B cell (primary cell): ENCODE measurements around the gene PPP1R26. TPM values are rescaled to one million over a fixed set of nuclear protein-coding genes. Genes with fewer than 3 reads are reported as not detected.

Source experiments
- ATAC-seq: fragments of 200-7000 bp; cut with Tn5 transposase; one replicate; pipeline ENCODE4 v1.10.0; 2021; ENCODE audit warnings: low read depth, mild to moderate bottlenecking, moderate number of reproducible peaks, moderate library complexity
- CTCF ChIA-PET: fragments of 350-600 bp; sonication (Branson Sonifier 250); formaldehyde crosslinking; loops from one replicate; lab custom pipeline; 2021; ENCODE audit warnings: antibody characterized with exemption, inconsistent platforms; lab: Charles Lee
- POLR2A ChIA-PET: fragments of 350-600 bp; sonication (Branson Sonifier 250); formaldehyde crosslinking; loops from one replicate; lab custom pipeline; 2021; ENCODE audit warnings: antibody characterized with exemption; lab: Charles Lee
- DNase-seq: peaks from one replicate; pipeline ENCODE4 v3.0.0; 2013
- H2AFZ ChIP-seq: 2 replicates; pipeline ENCODE4 v1.6.1; 2012; ENCODE audit warnings: mild to moderate bottlenecking, low read depth, low read length; ENCODE audit not compliant: insufficient read depth, poor library complexity, severe bottlenecking
- H3K27ac ChIP-seq, 2 donors: 1 replicate in 1 of 2; 2 replicates in 1 of 2; pipeline ENCODE4 v1.5.1; 2012 to 2013; ENCODE audit warnings: low read length in 2 of 2, mild to moderate bottlenecking in 2 of 2, moderate library complexity in 1 of 2
- H3K27me3 ChIP-seq, 4 experiments: fragments of 200-600 bp in 1 of 4; sonication (generic) in 1 of 4; replicated peaks in 1 of 4; 1 replicate in 2 of 4; 2 replicates in 2 of 4; pipeline versions ENCODE4 v1.6.1 to v1.7.0; 2013 to 2016; ENCODE audit warnings: low read length in 3 of 4, mild to moderate bottlenecking in 2 of 4, mixed read lengths in 1 of 4, moderate library complexity in 1 of 4; ENCODE audit not compliant: insufficient read depth in 4 of 4, control insufficient read depth in 3 of 4; ENCODE audit errors: control extremely low read depth in 1 of 4
- H3K36me3 ChIP-seq, 2 experiments: replicated peaks in 1 of 2; 1 replicate in 1 of 2; 2 replicates in 1 of 2; pipeline versions ENCODE4 v1.6.1 to v1.7.1; 2013; ENCODE audit warnings: low read length in 1 of 2; ENCODE audit not compliant: insufficient read depth in 2 of 2, control insufficient read depth in 1 of 2; ENCODE audit errors: control extremely low read depth in 1 of 2, extremely low read depth in 1 of 2
- H3K4me1 ChIP-seq, 2 donors: fragments of 200-600 bp in 1 of 2; sonication (generic) in 1 of 2; 1 replicate in 1 of 2; 2 replicates in 1 of 2; pipeline versions ENCODE4 v1.5.1 to v1.6.1; 2013 to 2017; ENCODE audit warnings: low read length in 2 of 2; ENCODE audit not compliant: control insufficient read depth in 2 of 2, insufficient read depth in 2 of 2
- H3K4me2 ChIP-seq: replicated peaks from 2 replicates; pipeline ENCODE3; 2012; ENCODE audit warnings: mild to moderate bottlenecking, low read depth, low read length; ENCODE audit not compliant: poor library complexity, severe bottlenecking
- H3K4me3 ChIP-seq, 5 experiments: fragments of 200-600 bp in 1 of 5; sonication (generic) in 1 of 5; 1 replicate in 3 of 5; 2 replicates in 2 of 5; pipeline versions ENCODE4 v1.5.1 to v1.7.0; 2011 to 2016; ENCODE audit warnings: low read length in 4 of 5, mild to moderate bottlenecking in 4 of 5, low read depth in 2 of 5, control low read depth in 1 of 5, moderate library complexity in 1 of 5; ENCODE audit not compliant: insufficient read depth in 1 of 5; ENCODE audit errors: control extremely low read depth in 1 of 5, extremely low read depth in 1 of 5
- H3K79me2 ChIP-seq: fragments of 200-600 bp; sonication (generic); one replicate; pipeline ENCODE4 v1.6.0; 2016; ENCODE audit warnings: low read length; ENCODE audit not compliant: control insufficient read depth, insufficient read depth
- H3K9ac ChIP-seq: fragments of 200-600 bp; sonication (generic); 2 replicates; pipeline ENCODE4 v1.6.1; 2017; ENCODE audit warnings: mild to moderate bottlenecking, low read length, moderate library complexity
- H3K9me3 ChIP-seq, 3 donors: one replicate each; pipeline versions ENCODE4 v1.6.1 to v1.7.1; 2013; ENCODE audit warnings: low read length in 2 of 3; ENCODE audit not compliant: control insufficient read depth in 2 of 3, insufficient read depth in 1 of 3; ENCODE audit errors: control extremely low read depth in 1 of 3
- H4K20me1 ChIP-seq: 2 replicates; pipeline ENCODE4 v1.6.0; 2012; ENCODE audit warnings: mild to moderate bottlenecking, low read length; ENCODE audit not compliant: insufficient read depth, control insufficient read depth, poor library complexity, severe bottlenecking
- H3K27ac Mint-ChIP-seq: one replicate; pipeline ENCODE4 v1.8.0; 2021; ENCODE audit warnings: mixed read lengths
- H3K27me3 Mint-ChIP-seq: one replicate; pipeline ENCODE4 v1.8.0; 2021; ENCODE audit warnings: mixed read lengths
- H3K4me1 Mint-ChIP-seq: one replicate; pipeline ENCODE4 v1.8.0; 2021; ENCODE audit warnings: mixed read lengths
- H3K4me3 Mint-ChIP-seq: one replicate; pipeline ENCODE4 v1.8.0; 2021; ENCODE audit warnings: mixed read lengths
- H3K9me3 Mint-ChIP-seq: one replicate; pipeline ENCODE4 v1.8.0; 2022; ENCODE audit warnings: mixed read lengths; ENCODE audit not compliant: insufficient read depth
- EZH2 ChIP-seq: IDR thresholded peaks from 2 replicates; pipeline ENCODE4 v1.6.1; 2012; ENCODE audit warnings: borderline replicate concordance, low read depth, mild to moderate bottlenecking, moderate library complexity, low read length; ENCODE audit not compliant: insufficient read depth, poor library complexity, severe bottlenecking
- WGBS: methylation state at CpG from one replicate; pipeline ENCODE4 v1.1.5; 2013; ENCODE audit warnings: missing lambda C conversion rate; ENCODE audit not compliant: insufficient coverage; 5-methylcytosine and 5-hydroxymethylcytosine counted together
- intact Hi-C: fragments of 100-400 bp; cut with micrococcal nuclease; formaldehyde crosslinking; loops from one replicate; pipeline ENCODE4 v1.10.0; 2022
- polyA plus RNA-seq: library from polyadenylated mRNA; depleted of rRNA; stranded (reverse); fragments of >200 nt; gene quantifications from 2 replicates; pipeline ENCODE4 v1.2.3, GENCODE V29; 2012
- total RNA-seq, 2 donors: library from RNA; stranded (reverse); fragments of 120-200 nt in 1 of 2; gene quantifications; 1 replicate in 1 of 2; 2 replicates in 1 of 2; pipeline versions ENCODE4 v1.2.3 to v1.2.4, GENCODE V29; 2013 to 2022
- TF ChIP-seq, protein P1 (sequence below): fragments of 200-600 bp; IDR thresholded peaks from one replicate; pipeline ENCODE4 v1.8.0; 2022; ENCODE audit warnings: antibody characterized with exemption, mild to moderate bottlenecking

Gene PPP1R26
- total and polyA plus RNA-seq, 2 donors (not counting 1 experiment from before 2014, with no cell fraction given): 1.9 to 7.8 TPM

DNA sequence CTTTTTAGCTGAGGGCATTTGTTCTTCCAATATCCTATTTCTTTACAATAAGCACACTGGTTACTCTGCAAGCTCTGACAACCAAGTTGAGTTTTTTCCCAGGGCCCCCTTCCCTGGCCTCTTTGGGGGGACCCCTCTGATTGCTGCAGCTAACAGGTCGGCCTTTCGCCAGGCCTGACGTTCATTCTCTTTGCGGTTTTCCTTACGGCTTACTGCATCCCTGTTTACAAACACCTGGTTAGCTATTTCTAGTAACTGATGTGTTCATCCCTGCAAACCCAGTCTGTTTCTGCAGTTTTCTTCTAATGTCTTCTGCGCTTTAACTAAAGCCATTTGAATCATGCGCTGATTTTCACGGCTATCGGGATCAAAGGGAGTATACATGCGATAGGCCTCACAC, 37.5 kb upstream of the PPP1R26 start:
- Histone ChIP-seq H3K4me2 (no peak overlapping the region), H3K4me1 (no peaks in the 10 kb centered on the region), H3K9ac (no peak overlapping the region), H4K20me1 (no peaks in the 10 kb centered on the region), H3K79me2 (no peaks in the 10 kb centered on the region), H2AFZ (no peak overlapping the region), H3K27me3 (peaks cover 0 to 5% (median 0%) of the 10 kb centered on the region in 4 experiments), H3K4me3 (no peak overlapping the region), H3K27ac (no peak overlapping the region), H3K36me3 (no peaks in the 10 kb centered on the region), H3K9me3 (peaks cover 0 to 23% (median 0%) of the 10 kb centered on the region in 3 donors)
- 84% methylated on average over 9 of the region's 10 CpGs for WGBS
- no peaks in the 10 kb centered on the region for H3K9me3 Mint-ChIP-seq
- H3K27ac Mint-ChIP-seq: no peak overlapping the region
- TF ChIP-seq, protein P1, sequence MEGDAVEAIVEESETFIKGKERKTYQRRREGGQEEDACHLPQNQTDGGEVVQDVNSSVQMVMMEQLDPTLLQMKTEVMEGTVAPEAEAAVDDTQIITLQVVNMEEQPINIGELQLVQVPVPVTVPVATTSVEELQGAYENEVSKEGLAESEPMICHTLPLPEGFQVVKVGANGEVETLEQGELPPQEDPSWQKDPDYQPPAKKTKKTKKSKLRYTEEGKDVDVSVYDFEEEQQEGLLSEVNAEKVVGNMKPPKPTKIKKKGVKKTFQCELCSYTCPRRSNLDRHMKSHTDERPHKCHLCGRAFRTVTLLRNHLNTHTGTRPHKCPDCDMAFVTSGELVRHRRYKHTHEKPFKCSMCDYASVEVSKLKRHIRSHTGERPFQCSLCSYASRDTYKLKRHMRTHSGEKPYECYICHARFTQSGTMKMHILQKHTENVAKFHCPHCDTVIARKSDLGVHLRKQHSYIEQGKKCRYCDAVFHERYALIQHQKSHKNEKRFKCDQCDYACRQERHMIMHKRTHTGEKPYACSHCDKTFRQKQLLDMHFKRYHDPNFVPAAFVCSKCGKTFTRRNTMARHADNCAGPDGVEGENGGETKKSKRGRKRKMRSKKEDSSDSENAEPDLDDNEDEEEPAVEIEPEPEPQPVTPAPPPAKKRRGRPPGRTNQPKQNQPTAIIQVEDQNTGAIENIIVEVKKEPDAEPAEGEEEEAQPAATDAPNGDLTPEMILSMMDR: no peak
- TF ChIP-seq EZH2: no peak
- CTCF ChIA-PET: no interaction called here
- H3K4me1 Mint-ChIP-seq: no peaks in the 10 kb centered on the region
- H3K4me3 Mint-ChIP-seq: no peak overlapping the region
- no peak for ATAC-seq
- POLR2A ChIA-PET: no interaction called here
- peaks cover 12% of the 10 kb centered on the region for H3K27me3 Mint-ChIP-seq
- intact Hi-C loops: no loop called here
- no peak for DNase-seq

DNA sequence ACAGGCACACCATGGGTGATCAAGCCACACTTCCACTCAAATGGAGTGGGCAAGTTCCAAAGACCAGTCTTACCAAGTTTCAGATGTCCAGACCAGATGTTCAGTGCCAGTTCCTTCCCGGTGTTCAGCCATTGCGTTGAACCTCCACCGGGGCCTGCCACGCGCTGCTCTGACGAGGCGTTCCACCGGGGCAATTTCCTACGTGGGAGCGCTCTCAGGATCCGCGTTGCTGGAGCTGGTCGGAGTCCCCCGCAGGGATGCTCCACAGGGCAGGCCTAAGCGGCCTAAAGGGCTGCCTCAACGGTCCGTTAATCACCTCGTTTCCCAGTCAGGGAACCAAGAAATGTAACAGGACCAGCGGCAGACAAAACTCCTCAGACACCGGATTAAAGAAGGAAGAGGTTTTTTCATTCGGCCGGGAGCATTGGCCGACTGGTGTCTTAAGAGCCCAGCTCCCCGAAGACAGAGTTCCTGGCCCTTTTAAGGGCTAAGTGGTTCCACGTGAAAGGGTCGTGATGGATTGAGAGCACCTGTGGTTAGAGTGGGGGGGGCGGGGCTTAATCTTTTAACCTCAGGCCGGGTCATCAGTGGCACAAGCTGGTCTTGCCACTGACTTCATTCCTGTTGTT, 35.7 kb upstream of the PPP1R26 start:
- Histone ChIP-seq H3K9ac (no peak overlapping the region), H3K9me3 (peaks cover 0 to 15% (median 2%) of the 10 kb centered on the region in 3 donors), H3K27me3 (peaks cover 0 to 5% (median 0%) of the 10 kb centered on the region in 4 experiments), H2AFZ (no peak overlapping the region), H3K79me2 (no peaks in the 10 kb centered on the region), H3K4me2 (no peak overlapping the region), H3K4me3 (no peak overlapping the region), H3K27ac (no peak overlapping the region), H3K36me3 (no peaks in the 10 kb centered on the region), H3K4me1 (no peaks in the 10 kb centered on the region), H4K20me1 (no peaks in the 10 kb centered on the region)
- H3K27ac Mint-ChIP-seq: no peak overlapping the region
- no peak for ATAC-seq
- H3K4me1 Mint-ChIP-seq: no peaks in the 10 kb centered on the region
- 76% methylated on average over 26 of the region's 28 CpGs for WGBS
- intact Hi-C loops: no loop called here
- no peak for DNase-seq
- ChIA-PET CTCF (no interaction called here), POLR2A (no interaction called here)
- peaks cover 12% of the 10 kb centered on the region for H3K27me3 Mint-ChIP-seq
- no peak overlapping the region for H3K4me3 Mint-ChIP-seq
- no peaks in the 10 kb centered on the region for H3K9me3 Mint-ChIP-seq
- TF ChIP-seq, protein P1: no peak
- TF ChIP-seq EZH2: no peak
